Breast epithelium (tissue), 4 donors: ENCODE results near the gene PLA2G2F. TPM values are rescaled to one million over a fixed set of nuclear protein-coding genes. Genes with fewer than 3 reads are reported as not detected.

Experiments
- DNase-seq, 2 donors: peaks; one replicate each; pipeline ENCODE4 v3.0.0-alpha.2; 2019; ENCODE audit warnings: low spot score in 2 of 2
- H3K27ac ChIP-seq, 2 donors: fragments of 200-600 bp; sonication (generic) in 1 of 2; one replicate each; pipeline ENCODE4 v1.5.1; 2016 to 2019; ENCODE audit warnings: mild to moderate bottlenecking in 1 of 2
- H3K27me3 ChIP-seq, 2 donors: fragments of 200-600 bp; sonication (generic) in 1 of 2; one replicate each; pipeline versions ENCODE4 v1.5.1 to v1.6.0; 2017 to 2019; ENCODE audit warnings: control low read depth in 1 of 2, mild to moderate bottlenecking in 1 of 2
- H3K36me3 ChIP-seq: fragments of 200-600 bp; one replicate; pipeline ENCODE4 v1.5.1; 2019
- H3K4me1 ChIP-seq, 2 donors: fragments of 200-600 bp; sonication (generic); one replicate each; pipeline ENCODE4 v1.5.1; 2016 to 2019; ENCODE audit warnings: control low read depth in 1 of 2
- H3K4me3 ChIP-seq, 3 donors: fragments of 200-600 bp; sonication (generic); 1 replicate in 2 of 3; 2 replicates in 1 of 3; pipeline ENCODE4 v1.5.1; 2016 to 2019; ENCODE audit warnings: mild to moderate bottlenecking in 3 of 3, moderate library complexity in 2 of 3
- H3K9me3 ChIP-seq, 2 donors: fragments of 200-600 bp; sonication (generic) in 1 of 2; one replicate each; pipeline ENCODE4 v1.5.1; 2016 to 2019; ENCODE audit warnings: control low read depth in 1 of 2
- CTCF ChIP-seq, 3 donors: fragments of 450-650 bp; IDR thresholded peaks; one replicate each; pipeline ENCODE4 v1.5.1; 2016 to 2017; ENCODE audit warnings: antibody characterized with exemption in 3 of 3, mild to moderate bottlenecking in 3 of 3, moderate library complexity in 3 of 3
- POLR2A ChIP-seq: fragments of 450-650 bp; IDR thresholded peaks from one replicate; pipeline ENCODE4 v1.6.1; 2016; ENCODE audit warnings: antibody characterized with exemption, mild to moderate bottlenecking, moderate library complexity
- POLR2AphosphoS5 ChIP-seq, 3 donors: sonication (generic); formaldehyde crosslinking; IDR thresholded peaks; one replicate each; pipeline ENCODE4 v1.6.1; 2017; ENCODE audit warnings: antibody characterized with exemption in 3 of 3
- intact Hi-C: fragments of 100-400 bp; cut with DNase I; formaldehyde crosslinking; loops from one replicate; pipeline ENCODE4 v1.15.1; 2023; ENCODE audit warnings: low total_unique reads
- total RNA-seq, 3 donors: library from RNA; depleted of rRNA; stranded (reverse); fragments of >200 nt; gene quantifications; one replicate each; pipeline ENCODE4 v1.1.0, GENCODE V29; 2016

Gene PLA2G2F
- total RNA-seq, 3 donors from 2014 or later: not detected

GRCh38 chr1:20120796-20121195 is 18.3 kb upstream of the PLA2G2F start:
- H3K27me3 ChIP-seq: no peaks in the 10 kb centered on the region
- H3K36me3 ChIP-seq: no peaks in the 10 kb centered on the region
- H3K9me3 ChIP-seq: no peaks in the 10 kb centered on the region
- DNase-seq: no peak
- no peak overlapping the region for H3K27ac ChIP-seq
- H3K4me3 ChIP-seq: no peak overlapping the region
- TF ChIP-seq POLR2AphosphoS5 (IDR thresholded peaks at IDR 0.05) (no peak), CTCF (IDR thresholded peaks at IDR 0.05) (no peak), POLR2A (no peak)
- peaks cover 0 to 4% of the 10 kb centered on the region in 2 donors for H3K4me1 ChIP-seq
- intact Hi-C loops: no loop called here

- no peak for DNase-seq
- TF ChIP-seq POLR2AphosphoS5 (IDR thresholded peaks at IDR 0.05) (no peak), CTCF (IDR thresholded peaks at IDR 0.05) (no peak), POLR2A (no peak)
- H3K27ac ChIP-seq: peak overlapping the region in 1 of 2 donors; percentile 22
- peaks cover 0 to 4% of the 10 kb centered on the region in 2 donors for H3K4me1 ChIP-seq
- no peaks in the 10 kb centered on the region for H3K27me3 ChIP-seq
- no peak overlapping the region for H3K4me3 ChIP-seq
- H3K36me3 ChIP-seq: no peaks in the 10 kb centered on the region
- H3K9me3 ChIP-seq: no peaks in the 10 kb centered on the region
- intact Hi-C loops: no loop called here
Measured at GRCh38 chr1:20123722-20124455, 15.2 kb upstream of the PLA2G2F start.

GRCh38 chr1:20124456-20125057 is 14.6 kb upstream of the PLA2G2F start:
- peaks cover 0 to 4% of the 10 kb centered on the region in 2 donors for H3K4me1 ChIP-seq
- peak; percentile 42 to 50 for DNase-seq
- intact Hi-C loops: no loop called here
- H3K4me3 ChIP-seq: no peak overlapping the region
- peak overlapping the region in 1 of 2 donors; percentile 22 for H3K27ac ChIP-seq
- TF ChIP-seq POLR2A (no peak), POLR2AphosphoS5 (IDR thresholded peaks at IDR 0.05) (no peak), CTCF (IDR thresholded peaks at IDR 0.05) (no peak)
- H3K9me3 ChIP-seq: no peaks in the 10 kb centered on the region
- H3K36me3 ChIP-seq: no peaks in the 10 kb centered on the region
- H3K27me3 ChIP-seq: no peaks in the 10 kb centered on the region

GRCh38 chr1:20125100-20125499 is 14.0 kb upstream of the PLA2G2F start:
- no peak overlapping the region for H3K27ac ChIP-seq
- intact Hi-C loops: no loop called here
- DNase-seq: no peak
- H3K4me1 ChIP-seq: peaks cover 0 to 4% of the 10 kb centered on the region in 2 donors
- TF ChIP-seq POLR2A (no peak), POLR2AphosphoS5 (IDR thresholded peaks at IDR 0.05) (no peak), CTCF (IDR thresholded peaks at IDR 0.05) (no peak)
- H3K4me3 ChIP-seq: no peak overlapping the region
- H3K27me3 ChIP-seq: no peaks in the 10 kb centered on the region
- H3K9me3 ChIP-seq: peaks cover 0 to under 1% of the 10 kb centered on the region in 2 donors
- no peaks in the 10 kb centered on the region for H3K36me3 ChIP-seq

- H3K4me1 ChIP-seq: peaks cover 0 to 4% of the 10 kb centered on the region in 2 donors
- H3K27ac ChIP-seq: no peak overlapping the region
Measured at GRCh38 chr1:20126041-20126805, 12.9 kb upstream of the PLA2G2F start.

More at GRCh38 chr1:20126041-20126805, 12.9 kb upstream of the PLA2G2F start:
- TF ChIP-seq POLR2A (no peak), POLR2AphosphoS5 (IDR thresholded peaks at IDR 0.05) (no peak), CTCF (IDR thresholded peaks at IDR 0.05) (no peak)
- intact Hi-C loops: no loop called here
- Histone ChIP-seq H3K4me3 (no peak overlapping the region), H3K9me3 (peaks cover 0 to 4% of the 10 kb centered on the region in 2 donors), H3K27me3 (no peaks in the 10 kb centered on the region), H3K36me3 (no peaks in the 10 kb centered on the region)
- DNase-seq: peak in 1 of 2 donors; percentile 43
